T-cell (primary cell): ENCODE results near the gene RSPO4. TPM values are rescaled to one million over a fixed set of nuclear protein-coding genes. Genes with fewer than 3 reads are reported as not detected.

Source experiments
- total RNA-seq, 35 experiments: library from RNA in 6 of 35; stranded (reverse) in 6 of 35; fragments of 120-200 nt in 1 of 35; gene quantifications; one replicate each; pipeline versions ENCODE4 v1.2.1 to v1.2.4 and lab custom pipeline; 2013 to 2026

Gene RSPO4
- total RNA-seq, 5 donors from 2014 or later (not counting 1 experiment from before 2014, with no cell fraction given), result 0.33 to 0.98 (median 0.55) TPM; not detected in 1

Other genes starting within 250 kb of the RSPO4 start
- gene SLC52A3, start 233.8 kb downstream of the RSPO4 start, total RNA-seq, result not detected
- 10 to 100 TPM; 12.7 to 27.9 (median 26.9) TPM for gene FAM110A, start 168.6 kb downstream of the RSPO4 start, total RNA-seq
- gene ANGPT4, start 86.0 kb downstream of the RSPO4 start, total RNA-seq, result not detected
- gene PSMF1, start 116.3 kb upstream of the RSPO4 start, total RNA-seq, result 100 to 1,000 TPM; 106 to 142 (median 127) TPM
- gene TMEM74B, start 182.7 kb upstream of the RSPO4 start, total RNA-seq, result under 1 TPM in 1 of 5 donors, not detected in 4; 0.13 TPM
- gene C20orf202, start 201.1 kb upstream of the RSPO4 start, total RNA-seq, result under 1 TPM in 4 of 5 donors, not detected in 1; 0.23 to 0.41 (median 0.30) TPM
- 1 to 10 TPM in 1 of 5 donors, under 1 TPM in 2, not detected in 2; 0.73 to 1.6 (median 0.88) TPM for gene RAD21L1, start 223.7 kb upstream of the RSPO4 start, total RNA-seq